Upper lobe of left lung (tissue), 6 donors: ENCODE measurements around the gene NTNG2. TPM values are rescaled to one million over a fixed set of nuclear protein-coding genes. Genes with fewer than 3 reads are reported as not detected.

ENCODE experiments used
- ATAC-seq, 2 donors: fragments of 200-7000 bp; cut with Tn5 transposase; one replicate each; pipeline ENCODE4 v1.9.1; 2022; ENCODE audit warnings: mild to moderate bottlenecking in 2 of 2, moderate library complexity in 2 of 2; ENCODE audit not compliant: low FRiP score in 2 of 2
- DNase-seq, 2 donors: peaks; one replicate each; pipeline ENCODE4 v3.0.0-alpha.2; 2019 to 2020
- H3K27ac ChIP-seq, 4 donors: fragments of 200-600 bp; sonication (generic); one replicate each; pipeline ENCODE4 v1.5.1; 2016 to 2019
- H3K27me3 ChIP-seq, 4 donors: fragments of 200-600 bp; sonication (generic); one replicate each; pipeline ENCODE4 v1.5.1; 2017 to 2019
- H3K36me3 ChIP-seq, 4 donors: fragments of 200-600 bp; sonication (generic); one replicate each; pipeline ENCODE4 v1.5.1; 2016 to 2019
- H3K4me1 ChIP-seq, 4 donors: fragments of 200-600 bp; sonication (generic); one replicate each; pipeline ENCODE4 v1.5.1; 2018 to 2019
- H3K4me3 ChIP-seq, 4 donors: fragments of 200-600 bp; sonication (generic); one replicate each; pipeline ENCODE4 v1.5.1; 2017 to 2019; ENCODE audit warnings: mild to moderate bottlenecking in 2 of 4, moderate library complexity in 1 of 4
- H3K9me3 ChIP-seq, 4 donors: fragments of 200-600 bp; sonication (generic); one replicate each; pipeline ENCODE4 v1.5.1; 2018 to 2019
- CTCF ChIP-seq, 6 experiments: fragments of 450-650 bp in 4 of 6; fragments of 200-600 bp in 2 of 6; sonication (generic) in 2 of 6; IDR thresholded peaks; one replicate each; pipeline ENCODE4 v1.5.1; 2016 to 2019; ENCODE audit warnings: antibody characterized with exemption in 6 of 6
- EP300 ChIP-seq, 4 donors: sonication (generic); formaldehyde crosslinking; IDR thresholded peaks; one replicate each; pipeline ENCODE4 v1.5.1; 2017; ENCODE audit warnings: antibody characterized with exemption in 4 of 4, control low read depth in 2 of 4
- POLR2A ChIP-seq, 4 donors: fragments of 450-650 bp; IDR thresholded peaks; one replicate each; pipeline ENCODE4 v1.5.1; 2016 to 2017; ENCODE audit warnings: antibody characterized with exemption in 4 of 4, mild to moderate bottlenecking in 2 of 4
- POLR2AphosphoS5 ChIP-seq, 2 donors: sonication (generic); formaldehyde crosslinking; IDR thresholded peaks; one replicate each; pipeline ENCODE4 v1.5.1; 2017; ENCODE audit warnings: antibody characterized with exemption in 2 of 2
- WGBS, 2 donors: methylation state at CpG; one replicate each; pipeline ENCODE4 v1.1.5; 2017 to 2018; 5-methylcytosine and 5-hydroxymethylcytosine counted together
- total RNA-seq, 6 donors: library from RNA; depleted of rRNA in 4 of 6; stranded (reverse); fragments of >200 nt in 4 of 6; gene quantifications; one replicate each; pipeline versions ENCODE4 v1.1.0 to v1.2.1, GENCODE V29; 2016 to 2021
- donor health status: DM: no; HTN: no; CAD: no; lungs with moderate emphysema.
- donor health status: DM: no; HTN: yes; CAD: no; lungs with severe emphysema.

NTNG2 gene
- total RNA-seq, 6 donors from 2014 or later = 2.1 to 8.2 (median 4.3) TPM

DNA sequence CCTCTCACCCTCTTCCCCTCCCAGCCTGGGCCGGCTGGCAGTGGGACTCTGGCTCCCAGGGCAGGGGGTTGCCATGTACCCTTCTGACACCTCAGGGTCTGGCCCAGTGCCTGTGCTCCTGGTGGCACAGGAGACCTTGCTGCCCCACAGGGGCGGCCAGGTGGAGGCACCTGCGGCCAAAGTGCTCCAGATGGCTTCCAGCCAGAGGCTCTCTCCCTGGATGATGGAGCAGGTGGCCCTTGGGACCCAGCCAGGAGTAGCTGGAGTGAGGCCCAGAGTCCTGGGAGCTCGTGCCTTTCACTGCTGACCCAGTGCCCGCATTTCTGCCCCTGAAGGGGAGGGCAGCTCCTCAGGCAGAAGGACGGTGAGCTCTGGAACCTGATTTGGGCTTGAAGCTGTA is 87.3 kb downstream of the NTNG2 start:
- Histone ChIP-seq H3K4me1 (no peaks in the 10 kb centered on the region), H3K9me3 (peaks cover 0 to 8% (median 0%) of the 10 kb centered on the region in 4 donors), H3K36me3 (no peaks in the 10 kb centered on the region), H3K27ac (no peak overlapping the region), H3K27me3 (no peaks in the 10 kb centered on the region), H3K4me3 (no peak overlapping the region)
- 67 to 71% methylated on average over 1 to 4 of the region's 6 CpGs for WGBS, 2 donors
- TF ChIP-seq EP300 (IDR thresholded peaks at IDR 0.05) (no peak), CTCF (IDR thresholded peaks at IDR 0.05) (no peak), POLR2AphosphoS5 (IDR thresholded peaks at IDR 0.05) (no peak), POLR2A (IDR thresholded peaks at IDR 0.05) (no peak)
- ATAC-seq = peak in 1 of 2 donors; percentile 17
- peak in 1 of 2 donors; percentile 87 for DNase-seq

- no peak for TF ChIP-seq POLR2AphosphoS5 (IDR thresholded peaks at IDR 0.05)
- no peak for TF ChIP-seq POLR2A (IDR thresholded peaks at IDR 0.05)
- TF ChIP-seq CTCF (IDR thresholded peaks at IDR 0.05) = no peak
- TF ChIP-seq EP300 (IDR thresholded peaks at IDR 0.05) = no peak
- Histone ChIP-seq H3K4me1 (no peaks in the 10 kb centered on the region), H3K4me3 (no peak overlapping the region), H3K27ac (no peak overlapping the region), H3K27me3 (no peaks in the 10 kb centered on the region), H3K9me3 (peaks cover 0 to 8% (median 0%) of the 10 kb centered on the region in 4 donors), H3K36me3 (no peaks in the 10 kb centered on the region)
- WGBS, 2 donors = 84 to 89% methylated on average over 4 to 8 of the region's 8 CpGs
- ATAC-seq (no peak), DNase-seq (no peak)
Measured at GRCh38 chr9:132249690-132250089, 87.8 kb downstream of the NTNG2 start.

DNA sequence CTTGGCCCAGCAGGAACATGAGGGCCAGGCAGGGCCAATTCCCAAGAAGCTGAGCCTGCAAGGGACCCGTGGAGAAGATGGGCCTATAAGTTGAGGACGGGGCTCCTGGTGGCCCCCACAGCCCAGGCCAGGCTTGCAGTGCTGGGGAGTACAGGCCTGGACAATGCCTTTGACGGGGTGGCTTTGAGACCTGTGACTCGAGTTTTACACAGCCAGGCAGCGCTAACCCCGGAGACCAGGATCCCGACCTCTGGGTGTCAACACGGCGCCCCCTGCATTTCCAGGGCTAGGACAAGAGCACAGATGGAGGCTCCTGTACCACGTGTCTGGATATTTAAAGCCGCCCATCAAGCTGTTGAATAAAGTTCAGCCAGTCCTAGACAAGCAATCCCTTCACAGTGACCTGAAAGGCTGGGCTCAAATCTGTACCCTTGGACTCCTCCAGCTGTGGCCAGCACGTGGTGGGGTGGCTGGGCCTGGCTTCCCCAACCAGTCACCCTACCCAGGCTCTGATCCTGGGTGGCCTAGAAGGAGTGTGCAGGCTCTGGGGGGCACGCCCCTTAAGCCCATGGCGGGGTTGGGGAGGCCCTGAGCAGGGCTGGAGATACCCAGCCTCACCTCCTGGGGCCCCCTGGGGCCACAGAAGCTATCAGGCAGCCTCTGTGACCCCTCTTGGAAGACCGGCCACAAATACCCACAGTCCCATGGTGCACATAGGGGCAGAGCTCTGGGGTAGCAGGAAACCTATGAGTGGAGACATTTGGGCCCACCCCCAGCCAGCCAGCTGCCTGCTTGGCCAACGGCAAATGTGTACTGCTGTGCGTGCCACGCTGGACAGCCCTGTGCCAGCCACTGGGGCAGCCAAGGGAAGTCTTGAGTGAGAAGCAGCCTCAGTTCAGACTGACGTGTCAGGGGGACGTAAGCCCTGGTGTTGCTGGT is 88.7 kb downstream of the NTNG2 start:
- Histone ChIP-seq H3K9me3 (peaks cover 0 to 8% (median 0%) of the 10 kb centered on the region in 4 donors), H3K36me3 (no peaks in the 10 kb centered on the region), H3K4me1 (no peaks in the 10 kb centered on the region), H3K27me3 (no peaks in the 10 kb centered on the region), H3K27ac (no peak overlapping the region), H3K4me3 (no peak overlapping the region)
- DNase-seq (no peak), ATAC-seq (no peak)
- WGBS, 2 donors = 85 to 90% methylated on average over 6 to 18 of the region's 20 CpGs
- TF ChIP-seq CTCF (IDR thresholded peaks at IDR 0.05) (no peak), EP300 (IDR thresholded peaks at IDR 0.05) (no peak), POLR2AphosphoS5 (IDR thresholded peaks at IDR 0.05) (no peak), POLR2A (IDR thresholded peaks at IDR 0.05) (no peak)

DNA sequence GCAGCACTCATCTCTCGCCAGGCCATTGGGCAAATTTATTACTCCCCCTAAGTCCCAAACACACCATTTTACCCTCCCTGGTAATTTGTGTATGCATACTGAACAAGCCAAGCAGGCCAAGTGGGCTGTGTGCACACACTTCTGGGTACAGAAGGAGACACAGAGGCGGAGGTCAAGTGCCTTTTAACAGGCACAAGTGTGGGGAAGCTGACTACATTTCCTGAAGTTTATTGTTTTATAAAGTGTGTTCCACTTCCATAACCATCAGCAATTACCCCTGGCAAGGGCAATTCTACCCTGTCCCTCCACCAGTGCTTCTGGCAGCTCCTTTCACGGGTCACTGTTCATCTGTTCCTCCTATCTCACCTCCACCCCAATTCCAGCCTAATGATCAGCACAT is 99.0 kb downstream of the NTNG2 start:
- peaks cover 6 to 49% (median 28%) of the 10 kb centered on the region in 4 donors for H3K36me3 ChIP-seq
- no peak overlapping the region for H3K4me3 ChIP-seq
- WGBS, 2 donors = 65 to 66% methylated on average over 3 of the region's 3 CpGs
- ATAC-seq = peak in 1 of 2 donors; percentile 61
- TF ChIP-seq POLR2AphosphoS5 (IDR thresholded peaks at IDR 0.05) (no peak), POLR2A (IDR thresholded peaks at IDR 0.05) (no peak), EP300 (IDR thresholded peaks at IDR 0.05) (no peak), CTCF (IDR thresholded peaks at IDR 0.05) (no peak)
- H3K9me3 ChIP-seq = no peaks in the 10 kb centered on the region
- H3K27me3 ChIP-seq = no peaks in the 10 kb centered on the region
- peaks cover 10 to 24% (median 15%) of the 10 kb centered on the region in 4 donors for H3K4me1 ChIP-seq
- H3K27ac ChIP-seq = no peak overlapping the region
- DNase-seq = no peak
